RWPE1 (cell line): Measurements from ENCODE around the gene SELENOW.

ENCODE experiments used
- CTCF ChIA-PET: fragments of 350-600 bp; sonication (Branson Sonifier 250); formaldehyde crosslinking; extraction: SDS; loops from one replicate; lab custom pipeline; 2021; lab: Yijun Ruan, JAX
- POLR2A ChIA-PET: fragments of 400-600 bp; formaldehyde crosslinking; extraction: SDS; loops from one replicate; lab custom pipeline; 2020; ENCODE audit warnings: antibody characterized with exemption; ENCODE audit not compliant: low non-redundant PET; lab: Yijun Ruan, JAX
- DNase-seq: peaks from one replicate; pipeline ENCODE4 v3.0.0; 2012; ENCODE audit warnings: low spot score
- H3K27ac ChIP-seq: fragments of 450-650 bp; 2 replicates; pipeline ENCODE4 v1.5.1; 2017
- TF ChIP-seq, protein P1 (sequence below): fragments of 450-650 bp; conservative IDR thresholded peaks from 2 replicates; pipeline ENCODE4 v1.5.1; 2017; ENCODE audit warnings: low read depth, mild to moderate bottlenecking

SELENOW gene

DNA sequence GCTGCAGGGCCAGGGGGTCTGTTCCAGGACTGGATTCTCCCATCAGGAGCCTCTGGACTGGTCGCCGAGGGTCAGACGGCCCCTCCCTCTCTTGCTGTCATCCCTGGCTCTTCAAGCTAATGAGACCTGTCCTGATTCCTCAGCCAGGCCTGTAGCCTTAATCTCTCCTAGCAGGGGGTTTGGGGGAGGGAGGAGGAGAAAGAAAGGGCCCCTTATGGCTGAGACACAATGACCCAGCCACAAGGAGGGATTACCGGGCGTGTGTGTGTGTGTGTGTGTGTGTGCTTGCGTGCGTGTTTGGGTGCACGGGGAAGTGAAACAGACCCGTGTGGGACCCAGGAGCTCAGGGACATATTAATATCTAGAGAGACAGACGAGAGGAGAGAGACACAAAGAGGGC is 41.4 kb downstream of the SELENOW start:
- no peak overlapping the region for H3K27ac ChIP-seq
- POLR2A ChIA-PET = no interaction called here
- CTCF ChIA-PET = no interaction called here
- DNase-seq = no peak
- TF ChIP-seq, protein P1, sequence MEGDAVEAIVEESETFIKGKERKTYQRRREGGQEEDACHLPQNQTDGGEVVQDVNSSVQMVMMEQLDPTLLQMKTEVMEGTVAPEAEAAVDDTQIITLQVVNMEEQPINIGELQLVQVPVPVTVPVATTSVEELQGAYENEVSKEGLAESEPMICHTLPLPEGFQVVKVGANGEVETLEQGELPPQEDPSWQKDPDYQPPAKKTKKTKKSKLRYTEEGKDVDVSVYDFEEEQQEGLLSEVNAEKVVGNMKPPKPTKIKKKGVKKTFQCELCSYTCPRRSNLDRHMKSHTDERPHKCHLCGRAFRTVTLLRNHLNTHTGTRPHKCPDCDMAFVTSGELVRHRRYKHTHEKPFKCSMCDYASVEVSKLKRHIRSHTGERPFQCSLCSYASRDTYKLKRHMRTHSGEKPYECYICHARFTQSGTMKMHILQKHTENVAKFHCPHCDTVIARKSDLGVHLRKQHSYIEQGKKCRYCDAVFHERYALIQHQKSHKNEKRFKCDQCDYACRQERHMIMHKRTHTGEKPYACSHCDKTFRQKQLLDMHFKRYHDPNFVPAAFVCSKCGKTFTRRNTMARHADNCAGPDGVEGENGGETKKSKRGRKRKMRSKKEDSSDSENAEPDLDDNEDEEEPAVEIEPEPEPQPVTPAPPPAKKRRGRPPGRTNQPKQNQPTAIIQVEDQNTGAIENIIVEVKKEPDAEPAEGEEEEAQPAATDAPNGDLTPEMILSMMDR = no peak

DNA sequence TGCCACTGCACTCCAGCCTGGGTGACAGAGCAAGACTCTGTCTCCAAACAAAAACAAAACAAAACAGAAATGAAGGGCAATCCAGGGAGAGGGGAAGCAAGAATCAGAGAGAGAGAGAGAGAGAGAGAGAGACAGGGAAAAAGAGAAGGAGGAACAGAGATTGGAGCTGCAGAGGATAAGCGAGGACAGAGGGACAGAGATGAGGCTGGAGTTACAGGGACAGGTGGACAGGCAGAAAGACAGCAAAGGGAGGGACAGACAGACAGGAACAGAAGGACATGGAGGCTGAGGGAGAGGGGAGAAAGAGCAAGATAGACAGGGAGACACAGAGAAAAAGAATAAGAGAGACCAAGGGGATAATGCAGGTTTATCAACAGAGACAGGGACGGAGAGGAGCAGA is 41.9 kb downstream of the SELENOW start:
- no peak overlapping the region for H3K27ac ChIP-seq
- POLR2A ChIA-PET = no interaction called here
- DNase-seq = no peak
- CTCF ChIA-PET = no interaction called here
- TF ChIP-seq, protein P1 = no peak

DNA sequence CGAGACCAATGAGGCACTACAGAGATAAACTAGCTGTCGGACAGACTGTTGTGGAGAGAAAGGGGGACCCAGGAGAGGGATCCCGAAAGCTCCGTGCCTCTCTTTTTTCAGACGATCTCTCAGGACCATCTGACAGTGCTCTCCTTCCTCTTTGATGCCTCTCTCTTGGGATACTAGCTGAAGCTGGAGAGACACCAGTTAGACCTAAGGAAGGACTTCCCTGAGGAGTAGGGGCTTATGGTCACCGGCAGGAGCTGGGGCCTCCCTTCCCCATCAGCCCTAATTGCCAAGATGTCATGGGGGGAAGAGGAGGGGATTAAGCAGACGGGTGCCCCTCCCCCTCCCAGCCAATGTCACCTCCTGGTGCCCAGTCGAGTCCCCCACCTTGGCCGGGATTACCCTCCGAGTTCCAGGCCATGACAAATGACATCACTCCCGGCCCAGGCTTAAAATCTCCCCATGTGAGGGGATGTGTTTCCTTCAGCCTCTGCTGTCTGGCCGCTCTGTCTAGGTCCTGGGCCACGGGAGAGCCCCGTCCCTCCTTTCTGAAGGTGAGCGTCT is 43.0 kb downstream of the SELENOW start, which contains the start of gene CRX:
TSS of gene CRX (plus strand) at position 478 of the 561 bp plus-strand sequence. CDS start 12,507 bp downstream, outside the sequence.
- H3K27ac ChIP-seq = no peak within 1 kb of the TSS
- TF ChIP-seq, protein P1 = no peak
- CTCF ChIA-PET = no interaction called here
- POLR2A ChIA-PET = no interaction called here
- no peak for DNase-seq

DNA sequence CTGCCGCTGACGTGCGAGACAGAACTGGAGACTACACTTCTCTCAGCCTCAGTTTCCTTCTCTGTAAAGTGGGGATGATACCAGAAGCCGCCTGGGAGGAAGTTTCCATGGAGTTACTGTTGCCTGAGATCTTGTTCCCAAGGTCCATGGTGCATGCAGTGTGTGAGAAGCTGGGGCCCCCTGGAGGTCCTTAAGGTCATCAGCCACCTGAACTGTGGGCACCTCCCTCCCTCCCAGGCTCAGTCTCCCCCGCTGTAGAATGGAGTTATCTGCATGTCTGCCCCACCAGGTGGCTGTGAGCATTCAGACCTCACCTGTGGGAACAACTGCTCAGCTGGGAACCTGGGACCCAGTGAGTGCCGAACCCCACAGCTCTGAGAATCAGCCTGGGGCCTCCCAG is 45.9 kb downstream of the SELENOW start:
- H3K27ac ChIP-seq = no peak overlapping the region
- ChIA-PET CTCF (no interaction called here), POLR2A (no interaction called here)
- no peak for DNase-seq
- TF ChIP-seq, protein P1 = no peak

DNA sequence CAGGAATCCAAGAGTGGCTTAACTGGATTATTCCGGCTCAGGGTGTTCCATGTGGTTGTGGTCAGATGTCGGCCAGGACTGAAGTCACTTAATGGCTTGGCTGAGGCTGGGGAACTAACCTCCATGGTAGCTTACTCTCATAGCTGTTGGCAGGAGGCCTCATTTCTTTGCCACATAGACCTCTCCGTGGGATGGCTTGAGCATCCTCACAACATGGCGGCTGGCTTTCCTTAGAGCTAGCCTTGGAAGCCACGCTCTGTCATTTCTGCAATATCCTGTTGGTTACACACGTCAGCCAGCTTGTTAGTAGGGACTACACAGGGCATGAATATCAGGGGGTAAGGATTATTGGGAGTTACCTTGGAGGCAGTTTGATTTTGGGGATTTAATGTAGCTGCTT is 48.3 kb downstream of the SELENOW start:
- TF ChIP-seq, protein P1 = no peak
- POLR2A ChIA-PET = no interaction called here
- CTCF ChIA-PET = interaction anchor here (0.6 to 1.3 kb wide), 2 partner anchors 12 to 410 kb away, joined by 3 to 8 read pairs; no protein-coding TSS in a partner anchor

DNA sequence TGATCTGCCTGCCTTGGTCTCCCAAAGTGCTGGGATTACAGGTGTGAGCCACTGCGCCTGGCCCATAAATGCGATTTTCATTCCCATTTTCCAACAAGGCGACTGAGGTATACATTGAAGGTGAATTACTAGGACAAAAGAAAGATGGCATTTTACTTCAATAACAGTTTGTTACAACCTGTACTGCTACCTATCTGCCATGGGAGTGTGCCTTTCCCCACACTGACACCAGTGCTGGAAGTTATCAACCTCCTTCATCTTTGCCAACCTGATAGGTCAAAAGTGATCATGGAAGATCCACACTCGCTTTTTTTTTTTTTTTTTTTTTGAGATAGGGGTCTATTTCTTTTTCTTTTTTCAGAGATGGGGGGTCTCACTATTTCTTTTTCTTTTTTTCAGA is 54.2 kb downstream of the SELENOW start:
- CTCF ChIA-PET = interaction anchor here (0.6 to 0.7 kb wide), 2 partner anchors 17 to 296 kb away, joined by 3 to 5 read pairs; no protein-coding TSS in a partner anchor

More for the DNA sequence above, 48.3 kb downstream of the SELENOW start:
- no peak for DNase-seq
- no peak overlapping the region for H3K27ac ChIP-seq

More for the DNA sequence above, 54.2 kb downstream of the SELENOW start:
- TF ChIP-seq, protein P1 = no peak
- POLR2A ChIA-PET = no interaction called here
- DNase-seq = no peak
- H3K27ac ChIP-seq = no peak overlapping the region
